GM19467 (cell line): ENCODE measurements around the gene CHID1.
A peak's percentile ranks its signal among the peaks of the same experiment; 100 is the strongest.

ENCODE experiments used
- ATAC-seq: cut with Tn5 transposase; IDR thresholded peaks from one replicate; pipeline ENCODE4 v1.9.1; 2021; ENCODE audit warnings: mild to moderate bottlenecking, moderate library complexity; ENCODE audit not compliant: unreplicated experiment

Gene CHID1

GRCh38 chr11:826227-826621 is 84.4 kb downstream of the CHID1 start:
- no peak for ATAC-seq

GRCh38 chr11:825366-826226 is 85.0 kb downstream of the CHID1 start:
- ATAC-seq = no peak

- no peak for ATAC-seq
These were observed 85.7 kb downstream of the CHID1 start for GRCh38 chr11:824942-825341.

GRCh38 chr11:824292-824880 is 86.2 kb downstream of the CHID1 start:
- no peak for ATAC-seq

- ATAC-seq = no peak
These were observed 86.9 kb downstream of the CHID1 start for GRCh38 chr11:823441-824291.

GRCh38 chr11:821512-822371 is 88.9 kb downstream of the CHID1 start:
- ATAC-seq = no peak

- ATAC-seq = no peak
These were observed 89.7 kb downstream of the CHID1 start for GRCh38 chr11:820655-821511.

- peak; percentile 63 for ATAC-seq
These were observed 90.5 kb downstream of the CHID1 start for GRCh38 chr11:819943-820649.

- peak; percentile 56 for ATAC-seq
These were observed 91.3 kb downstream of the CHID1 start for GRCh38 chr11:819129-819931.

- no peak for ATAC-seq
These were observed 92.0 kb downstream of the CHID1 start, which contains the start of gene PNPLA2 for GRCh38 chr11:818396-819128. Gene PNPLA2, plus strand, starts transcription at chr11:818914. Its CDS starts 805 bp downstream, at chr11:819719.
